ENCODE data around the gene C11orf54. TPM values are rescaled to one million over a fixed set of nuclear protein-coding genes. Genes with fewer than 3 reads are reported as not detected.
"Not testable (repeated sequence)": the region's sequence is repeated elsewhere in the genome, so short reads cannot be mapped to it uniquely, and the experiment has no call there.

C11orf54 gene
- total RNA-seq, 1 experiment from 2014 or later: 18.0 TPM

- no peak overlapping the region for H2AK5ac ChIP-seq (ENCODE audit: insufficient read length, low read length)
- no peak overlapping the region for H3K27ac ChIP-seq (ENCODE audit: insufficient read length, low read depth, low read length)
- no peak overlapping the region for H3K4ac ChIP-seq (ENCODE audit: low read depth, low read length)
- no peak overlapping the region; a peak in 1 of 7 replicates for H3K27ac Mint-ChIP-seq
- no peak overlapping the region for H3T11ph ChIP-seq (ENCODE audit: low read length)
- H3K9ac ChIP-seq (ENCODE audit: extremely low read depth, insufficient read length, low read length): no peak overlapping the region
- no peak for DNase-seq
- TF ChIP-seq CTCF (conservative IDR thresholded peaks at IDR 0.05): no peak
- no CpG with 5 or more reads among the region's 38 CpGs for WGBS (ENCODE audit: extremely low coverage, insufficient read length, low lambda C conversion rate)
- H2BK20ac ChIP-seq (ENCODE audit: low read depth, low read length, poor library complexity, severe bottlenecking): no peak overlapping the region
- H4K8ac ChIP-seq (replicated peaks; ENCODE audit: insufficient read length, low read depth, low read length): no peak overlapping the region
- no peak overlapping the region for H2BK5ac ChIP-seq (ENCODE audit: insufficient read length, low read length)
- H3K36me3 Mint-ChIP-seq (ENCODE audit: insufficient read depth in 1 of 3, low read depth in 3 of 3): peaks cover 15 to 60% (median 49%) of the 10 kb centered on the region in 3 experiments
- H3K4me1 Mint-ChIP-seq: no peaks in the 10 kb centered on the region
- no peak overlapping the region for H3K56ac ChIP-seq (ENCODE audit: insufficient read length, low read depth, low read length)
- H3K18ac ChIP-seq (ENCODE audit: insufficient read length, low read depth, low read length): no peak overlapping the region
- H4K20me1 ChIP-seq (ENCODE audit: control insufficient read depth, insufficient read depth, insufficient read length): no peaks in the 10 kb centered on the region
- H3K4me2 ChIP-seq (ENCODE audit: insufficient read depth, insufficient read length, low read length): no peak overlapping the region
- peaks cover 3% of the 10 kb centered on the region for H3K23me2 ChIP-seq (ENCODE audit: insufficient read length, low read depth, low read length, poor library complexity, severe bottlenecking)
- no peak overlapping the region for H3K23ac ChIP-seq (ENCODE audit: insufficient read length, low read depth, low read length)
- H2BK15ac ChIP-seq (ENCODE audit: low read depth, low read length): no peak overlapping the region
- H2BK120ac ChIP-seq (ENCODE audit: low read depth, low read length, poor library complexity, severe bottlenecking): no peak overlapping the region
- H3K27me3 Mint-ChIP-seq (ENCODE audit: low read depth): no peaks in the 10 kb centered on the region
- no peaks in the 10 kb centered on the region for H3K27me3 ChIP-seq (ENCODE audit: insufficient read depth, low read length)
- no peak overlapping the region for H3K4me3 Mint-ChIP-seq
- no peak overlapping the region for H4K91ac ChIP-seq (ENCODE audit: insufficient read length, low read depth, low read length)
- H3K79me2 ChIP-seq (ENCODE audit: insufficient read depth, low read length): no peaks in the 10 kb centered on the region
- H2BK12ac ChIP-seq (ENCODE audit: insufficient read length, low read depth, low read length): no peak overlapping the region
- H3K9me3 ChIP-seq (ENCODE audit: control insufficient read depth, low read depth, low read length): no peaks in the 10 kb centered on the region
- no peaks in the 10 kb centered on the region for H3K79me1 ChIP-seq (ENCODE audit: insufficient read depth, low read depth, low read length, poor library complexity, severe bottlenecking)
- H3K9me3 Mint-ChIP-seq: no peaks in the 10 kb centered on the region
- no peak overlapping the region for H2AFZ ChIP-seq (ENCODE audit: low read length)
- H4K5ac ChIP-seq (ENCODE audit: insufficient read length, low read depth, low read length): no peak overlapping the region
- no peaks in the 10 kb centered on the region for H3K4me1 ChIP-seq (ENCODE audit: insufficient read depth, low read length)
- no peak overlapping the region for H3K14ac ChIP-seq (ENCODE audit: insufficient read depth, low read length)
Observed at GRCh38 chr11:93757924-93758865, 16.7 kb downstream of the C11orf54 start.

GRCh38 chr11:93759123-93759522, 17.7 kb downstream of the C11orf54 start:
- not testable (repeated sequence) for H3K9ac ChIP-seq (ENCODE audit: extremely low read depth, insufficient read length, low read length); H3K27ac ChIP-seq (ENCODE audit: insufficient read length, low read depth, low read length); H3K4me2 ChIP-seq (ENCODE audit: insufficient read depth, insufficient read length, low read length); H4K8ac ChIP-seq (replicated peaks; ENCODE audit: insufficient read length, low read depth, low read length); H2BK5ac ChIP-seq (ENCODE audit: insufficient read length, low read length); H3K9me3 Mint-ChIP-seq; H3K23ac ChIP-seq (ENCODE audit: insufficient read length, low read depth, low read length); H2BK120ac ChIP-seq (ENCODE audit: low read depth, low read length, poor library complexity, severe bottlenecking); H2AK5ac ChIP-seq (ENCODE audit: insufficient read length, low read length); H3K79me1 ChIP-seq (ENCODE audit: insufficient read depth, low read depth, low read length, poor library complexity, severe bottlenecking); H3K4me3 Mint-ChIP-seq; H3K18ac ChIP-seq (ENCODE audit: insufficient read length, low read depth, low read length); H4K20me1 ChIP-seq (ENCODE audit: control insufficient read depth, insufficient read depth, insufficient read length); H3K27me3 Mint-ChIP-seq (ENCODE audit: low read depth); H3K27ac Mint-ChIP-seq; H3K4me1 ChIP-seq (ENCODE audit: insufficient read depth, low read length); H3T11ph ChIP-seq (ENCODE audit: low read length); H2AFZ ChIP-seq (ENCODE audit: low read length); H4K91ac ChIP-seq (ENCODE audit: insufficient read length, low read depth, low read length); H3K14ac ChIP-seq (ENCODE audit: insufficient read depth, low read length); H3K23me2 ChIP-seq (ENCODE audit: insufficient read length, low read depth, low read length, poor library complexity, severe bottlenecking); H4K5ac ChIP-seq (ENCODE audit: insufficient read length, low read depth, low read length); H3K27me3 ChIP-seq (ENCODE audit: insufficient read depth, low read length); H3K4ac ChIP-seq (ENCODE audit: low read depth, low read length); H3K56ac ChIP-seq (ENCODE audit: insufficient read length, low read depth, low read length); H2BK12ac ChIP-seq (ENCODE audit: insufficient read length, low read depth, low read length); H3K79me2 ChIP-seq (ENCODE audit: insufficient read depth, low read length); H2BK20ac ChIP-seq (ENCODE audit: low read depth, low read length, poor library complexity, severe bottlenecking); H3K9me3 ChIP-seq (ENCODE audit: control insufficient read depth, low read depth, low read length); H3K4me1 Mint-ChIP-seq; DNase-seq; H2BK15ac ChIP-seq (ENCODE audit: low read depth, low read length)
- H3K36me3 Mint-ChIP-seq (ENCODE audit: insufficient read depth in 1 of 3, low read depth in 3 of 3): peaks cover 15 to 60% (median 49%) of the 10 kb centered on the region in 3 experiments
- WGBS (ENCODE audit: extremely low coverage, insufficient read length, low lambda C conversion rate): no CpG with 5 or more reads among the region's 4 CpGs
